ENCODE results near the gene SAV1.
"Not testable (repeated sequence)": the region's sequence is repeated elsewhere in the genome, so short reads cannot be mapped to it uniquely, and the experiment has no call there.

Gene SAV1

DNA sequence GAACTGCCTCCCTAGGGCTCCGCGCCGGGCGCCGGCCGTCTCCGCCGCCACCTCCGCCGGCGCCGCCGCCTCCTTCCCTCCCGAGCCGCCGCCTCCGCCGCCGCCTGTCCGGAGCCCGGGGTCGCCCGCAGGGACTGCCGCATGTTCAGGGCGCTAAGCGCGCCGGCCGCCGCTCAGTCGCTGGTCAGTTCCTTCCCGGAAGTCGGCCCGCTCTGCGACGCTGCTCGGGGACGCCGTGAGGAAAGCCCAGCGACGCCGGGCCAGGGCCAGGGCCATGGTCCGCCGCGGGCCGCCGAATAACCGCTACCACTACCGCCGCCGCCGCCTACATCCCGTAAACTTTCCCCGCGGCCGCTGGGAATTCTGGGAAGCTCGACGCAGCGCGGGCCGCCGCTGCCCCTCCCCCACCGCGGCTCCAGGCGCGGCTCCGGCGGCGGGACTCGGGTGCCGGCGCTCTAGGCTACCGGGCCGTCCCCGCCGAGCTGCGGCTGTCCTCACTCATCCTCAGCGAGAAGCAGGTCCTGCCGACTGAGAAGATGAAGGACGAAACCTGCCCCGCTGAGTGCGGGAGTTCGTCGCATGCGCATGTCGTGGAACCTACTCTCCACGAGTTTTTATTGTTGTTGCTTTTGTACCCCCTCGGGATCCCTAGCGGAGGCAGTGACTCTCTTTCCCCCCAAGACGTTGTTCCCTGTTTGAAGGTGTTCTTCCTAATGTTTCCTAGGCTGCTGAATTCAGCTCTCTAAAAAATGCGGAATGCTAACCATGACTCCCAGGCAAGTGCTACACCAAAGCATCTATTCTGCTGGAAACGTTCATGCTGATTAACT, at the start of gene SAV1:
Gene SAV1 (minus strand): TSS at position 311 of the 830 bp plus-strand sequence. CDS start 339 bp downstream, outside the sequence.
- peak; percentile 82 for DNase-seq

DNA sequence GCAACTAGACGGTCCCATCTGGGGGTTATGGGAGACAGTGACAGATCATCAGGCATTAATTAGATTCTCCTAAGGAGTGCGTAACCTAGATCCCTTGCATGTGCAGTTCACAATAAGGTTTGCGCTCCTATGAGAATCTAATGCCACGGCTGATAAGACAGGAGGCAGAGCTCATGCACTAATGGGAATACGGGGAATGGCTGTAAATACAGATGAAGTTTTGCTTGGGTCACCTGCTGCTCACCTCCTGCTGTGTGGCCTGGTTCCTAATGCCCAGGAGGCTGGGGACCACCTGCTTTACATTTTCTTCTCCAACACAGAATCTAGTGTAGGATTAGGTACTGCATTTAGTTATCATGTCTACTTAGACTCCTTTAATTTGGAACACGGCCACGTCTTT, 49.7 kb upstream of the SAV1 start:
- no peak for DNase-seq

DNA sequence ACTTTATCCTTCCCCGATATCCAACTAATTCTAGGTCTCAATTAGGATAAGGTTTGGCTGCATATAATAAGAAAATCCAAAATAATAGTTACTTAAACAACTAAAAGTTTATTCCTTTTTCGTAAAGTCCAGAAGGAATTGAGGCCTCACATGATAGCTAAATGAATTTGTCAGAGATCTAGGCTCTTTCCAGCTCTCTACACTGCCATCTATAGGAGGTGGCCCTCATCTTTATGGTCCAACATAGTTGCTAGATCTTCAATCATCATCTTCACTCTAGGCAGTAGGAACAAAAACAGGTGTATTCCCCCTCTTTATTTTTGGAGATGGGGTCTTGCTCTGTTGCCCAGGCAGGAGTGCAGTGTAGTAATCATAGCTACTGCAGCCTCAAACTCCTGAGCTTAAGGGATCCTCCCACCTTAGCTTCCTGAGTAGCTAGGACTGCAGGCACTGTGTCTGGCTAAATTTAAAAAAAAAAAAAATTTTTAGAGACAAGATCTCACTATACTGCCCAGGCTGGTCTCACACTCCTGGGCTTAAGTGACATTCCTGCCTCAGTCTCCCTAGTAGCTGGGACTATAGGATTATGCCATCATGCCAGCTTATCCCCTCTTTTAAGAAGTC, 46.5 kb upstream of the SAV1 start:
- no peak for DNase-seq

DNA sequence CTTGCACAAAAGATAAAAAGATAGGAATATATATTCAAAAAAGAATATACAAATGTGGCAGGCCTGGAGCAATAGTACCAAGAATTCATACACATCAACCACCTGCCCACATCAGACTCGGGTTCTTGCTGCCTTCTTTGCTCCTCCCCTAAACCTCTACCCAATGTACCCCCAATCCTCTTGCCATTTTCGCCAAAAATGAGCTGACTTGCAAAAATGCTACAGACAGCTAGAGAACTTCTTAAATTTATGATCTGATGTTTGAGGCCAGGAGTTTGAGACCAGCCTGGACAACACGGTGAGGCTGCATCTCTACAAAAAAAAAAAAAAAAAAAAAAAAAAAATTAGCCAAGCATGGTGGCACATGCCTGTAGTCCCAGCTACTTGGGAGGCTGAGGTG, 42.9 kb upstream of the SAV1 start:
- no peak for DNase-seq

DNA sequence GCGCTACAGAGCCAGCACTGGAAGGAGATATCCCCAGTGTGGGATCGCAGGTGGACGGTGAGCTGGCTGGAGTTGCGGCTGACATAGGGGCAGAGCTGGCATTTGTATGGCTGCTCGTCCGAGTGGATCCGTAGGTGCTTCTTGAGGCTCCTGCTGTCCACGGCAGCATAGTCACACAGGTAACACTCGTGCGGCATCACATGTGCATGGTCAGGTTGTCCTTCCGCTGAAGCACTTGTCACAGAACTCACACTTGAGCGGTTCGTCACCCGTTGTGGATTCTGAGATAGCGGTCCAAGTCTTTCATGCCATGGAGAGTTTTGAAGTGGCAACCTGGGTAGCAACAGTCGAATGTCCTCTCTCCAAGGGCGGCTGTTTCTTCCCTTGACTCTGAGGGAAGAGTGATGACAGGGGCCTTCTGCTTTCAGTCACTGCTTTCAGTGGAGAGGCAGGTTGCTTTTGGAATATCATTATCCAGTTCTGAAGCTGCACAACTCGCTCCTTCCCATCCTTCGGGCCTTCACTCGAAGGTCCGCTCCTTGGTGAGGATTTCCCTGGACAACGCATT, 37.0 kb upstream of the SAV1 start:
- DNase-seq, result no peak

DNA sequence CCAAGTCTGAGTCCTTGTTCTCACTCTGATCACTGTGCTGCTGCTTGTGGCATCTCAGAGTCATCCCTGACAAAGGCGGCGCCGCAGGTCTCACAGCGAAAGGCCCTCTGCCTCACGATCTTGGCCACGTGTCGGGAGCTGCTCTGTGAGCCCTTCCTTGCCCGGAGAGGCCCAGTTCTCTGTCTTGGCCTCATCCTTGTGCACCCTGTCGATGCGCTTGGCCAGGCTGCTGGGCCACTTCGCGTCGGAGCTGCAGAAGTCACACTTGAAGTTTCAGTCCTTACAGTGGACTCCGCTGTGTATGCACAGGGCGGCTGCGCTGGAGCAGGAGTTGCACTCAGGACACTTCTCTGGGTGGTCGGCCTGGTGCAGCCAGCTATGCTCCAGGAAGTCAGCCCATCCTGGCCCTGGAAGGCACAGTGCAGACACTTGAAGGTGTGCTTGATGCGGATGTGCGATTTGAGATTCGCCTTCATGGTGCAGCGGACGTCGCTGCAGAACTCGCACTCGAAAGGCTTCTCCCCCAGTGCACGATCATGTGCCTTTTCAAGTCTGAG, 36.4 kb upstream of the SAV1 start:
- DNase-seq, result no peak

DNA sequence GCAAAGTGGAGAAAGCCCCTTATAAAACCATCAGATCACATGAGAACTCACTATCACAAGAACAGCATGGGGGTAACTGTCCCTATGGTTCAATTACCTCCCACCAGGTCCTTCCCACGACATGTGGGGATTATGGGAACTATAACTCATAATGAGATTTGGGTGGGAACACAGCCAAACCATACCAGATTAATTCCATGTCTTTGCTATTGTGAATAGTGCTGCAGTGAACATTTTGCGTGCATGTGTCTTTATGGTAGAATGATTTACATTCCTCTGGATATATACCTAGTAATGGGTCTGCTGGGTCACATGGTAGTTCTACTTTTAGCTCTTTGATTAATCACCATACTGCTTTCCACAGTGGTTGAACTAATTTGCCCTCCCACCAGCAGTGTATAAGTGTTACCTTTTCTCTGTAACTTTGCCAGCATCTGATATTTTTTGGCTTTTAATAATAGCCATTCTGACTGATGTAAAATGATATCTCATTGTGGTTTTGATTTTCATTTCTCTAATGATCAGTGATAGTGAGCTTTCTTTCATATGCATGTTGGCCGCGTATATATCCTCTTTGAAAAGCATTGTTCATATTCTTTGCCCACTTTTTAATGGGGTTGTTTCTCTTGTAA, 29.7 kb upstream of the SAV1 start:
- DNase-seq, result no peak

DNA sequence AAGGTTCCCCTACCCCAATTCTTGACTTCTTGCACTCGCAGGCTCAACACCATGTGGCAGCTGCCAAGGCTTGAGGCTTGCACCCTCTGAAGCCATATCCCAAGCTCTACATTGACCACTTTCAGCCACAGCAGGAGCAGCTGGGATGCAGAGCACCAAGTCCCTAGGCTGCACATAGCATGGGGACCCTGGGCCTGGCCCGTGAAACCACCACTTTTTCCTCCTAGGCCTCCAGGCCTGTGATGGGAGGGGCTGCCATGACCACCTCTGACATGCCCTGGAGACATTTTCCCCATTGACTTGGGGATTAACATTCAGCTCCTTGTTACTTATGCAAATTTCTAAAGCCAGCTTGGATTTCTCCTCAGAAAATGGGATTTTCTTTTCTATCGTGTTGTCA, 26.2 kb upstream of the SAV1 start:
- not testable (repeated sequence) for DNase-seq

DNA sequence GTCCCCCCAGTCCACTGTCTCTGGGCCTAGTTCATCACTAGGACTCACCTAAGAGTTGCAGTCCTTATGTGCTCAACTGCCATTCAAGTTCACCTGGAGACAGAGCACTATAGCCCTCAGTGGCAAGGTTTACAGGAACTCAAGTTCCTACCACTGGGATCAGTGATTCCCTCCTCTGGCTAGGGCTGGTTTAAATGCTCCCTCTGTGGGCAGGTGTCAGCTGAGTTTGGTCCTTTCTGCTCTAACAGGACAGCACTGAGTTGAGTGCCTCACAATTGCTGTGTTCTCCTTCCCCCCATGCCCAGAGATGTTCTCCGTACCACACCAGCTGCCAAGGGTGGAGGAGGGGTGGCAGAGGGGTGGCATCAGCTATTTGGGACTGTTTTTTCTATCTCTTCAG, 20.8 kb upstream of the SAV1 start:
- DNase-seq, result no peak

DNA sequence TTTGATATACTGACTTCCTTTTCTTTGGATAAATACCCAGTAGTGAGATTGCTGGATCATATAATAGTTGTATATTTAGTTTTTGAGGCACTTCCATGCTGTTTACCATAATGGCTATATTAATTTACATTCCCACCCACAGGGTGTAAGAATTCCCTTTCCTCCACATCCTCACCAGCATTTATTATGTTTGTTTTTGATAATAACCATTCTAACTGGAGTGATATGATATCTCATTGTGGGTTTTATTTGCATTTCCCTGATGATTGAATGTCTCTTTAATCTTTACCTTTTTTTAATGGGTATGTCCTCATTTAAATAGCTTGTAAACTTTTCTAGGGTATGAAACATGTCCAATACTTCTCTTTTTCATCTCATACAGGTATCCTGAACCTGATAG, 11.6 kb upstream of the SAV1 start:
- no peak for DNase-seq

DNA sequence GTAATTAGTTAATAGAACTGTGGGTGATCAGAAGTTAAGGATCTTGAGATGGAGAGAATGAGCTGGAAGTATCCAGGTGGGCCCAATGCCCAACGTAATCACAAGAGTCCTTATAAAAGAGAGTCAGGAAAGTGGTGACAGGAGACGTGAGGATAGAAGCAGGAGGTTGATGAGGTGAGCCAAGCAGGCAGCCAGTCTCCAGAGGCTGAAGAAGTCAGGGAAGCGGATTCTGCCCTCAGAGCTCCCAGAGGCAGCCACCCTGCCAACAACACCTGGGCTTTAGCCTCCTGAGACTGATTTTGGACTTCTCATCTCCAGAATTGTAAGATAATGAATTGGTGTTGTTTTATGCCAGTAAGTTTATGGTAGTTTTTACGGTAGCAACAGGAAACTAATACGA, 10.1 kb upstream of the SAV1 start:
- DNase-seq, result no peak

DNA sequence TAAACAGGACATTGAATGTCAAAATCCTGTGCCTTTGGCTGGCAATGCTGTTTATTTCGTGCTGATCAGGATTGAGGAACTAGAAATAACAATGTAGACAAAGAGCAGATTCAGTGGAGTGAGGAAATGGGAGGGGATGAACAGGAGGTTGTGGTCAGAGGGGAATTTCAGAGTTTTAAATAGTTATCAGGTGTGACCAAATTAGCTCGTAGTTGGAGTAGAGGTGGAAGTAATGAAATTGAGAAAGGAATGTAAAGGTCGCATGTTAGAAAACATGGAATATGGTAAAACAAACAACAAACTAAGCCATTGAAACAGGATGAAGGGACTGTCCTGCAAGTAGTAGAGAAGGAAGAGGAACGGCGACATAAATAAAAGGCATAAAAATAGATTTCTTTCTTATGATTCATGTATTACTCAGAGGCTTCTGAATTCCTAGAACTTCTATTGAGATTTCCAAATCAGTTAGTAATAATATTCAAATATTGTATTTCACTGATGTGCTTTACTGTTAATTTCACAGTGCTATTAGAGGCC, 9.5 kb upstream of the SAV1 start:
- DNase-seq, result no peak

DNA sequence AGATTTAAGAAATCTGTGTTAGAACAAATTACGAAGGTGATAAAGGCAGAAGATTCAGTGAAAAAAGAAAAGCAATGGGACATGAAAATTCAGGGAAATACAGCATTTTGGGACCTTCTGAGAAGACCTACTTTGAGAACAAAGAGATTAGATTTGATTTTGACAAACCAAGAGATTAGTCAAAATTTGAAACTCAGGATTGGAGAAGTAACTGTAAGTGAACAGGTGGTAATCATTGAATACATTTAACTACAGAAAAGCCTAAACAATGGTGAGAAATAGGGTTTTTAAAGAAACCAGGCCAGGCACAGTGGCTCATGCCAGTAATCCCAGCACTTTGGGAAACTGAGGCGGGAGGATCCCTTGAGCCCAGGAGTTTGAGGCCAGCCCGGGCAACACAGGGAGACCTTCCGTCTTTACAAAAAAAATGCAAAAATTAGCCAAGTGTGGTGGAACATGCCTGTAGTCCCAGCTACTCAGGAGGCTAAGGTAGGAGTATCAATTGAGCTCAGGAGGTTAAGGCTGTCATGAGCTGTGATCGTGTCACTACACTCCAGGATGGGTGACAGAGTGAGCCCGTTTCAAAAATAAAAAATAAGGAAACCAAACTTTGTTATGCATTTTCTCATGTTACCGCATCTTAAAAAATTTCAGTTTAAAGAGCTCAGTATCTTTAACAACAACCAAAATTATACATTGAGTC, 8.9 kb upstream of the SAV1 start:
- no peak for DNase-seq

DNA sequence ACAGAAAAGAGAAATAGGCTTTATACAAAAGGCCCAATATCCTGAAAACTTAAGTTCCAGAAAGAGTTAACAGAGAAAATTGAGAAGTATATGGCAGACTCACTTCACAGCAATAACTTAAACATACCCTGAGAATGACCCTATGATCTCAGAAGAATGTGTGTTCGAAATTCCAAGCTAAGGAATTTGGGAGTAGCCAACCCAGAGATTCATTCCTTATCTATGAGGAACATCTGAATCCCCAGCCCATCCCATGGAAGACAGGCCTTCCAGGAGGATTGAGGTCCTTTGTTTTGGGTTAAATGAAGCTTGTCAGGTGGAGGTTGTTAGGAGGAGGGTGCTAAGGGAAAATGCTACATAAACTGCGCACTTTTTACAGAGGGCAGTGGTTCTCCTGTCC, 7.5 kb upstream of the SAV1 start:
- DNase-seq, result no peak

DNA sequence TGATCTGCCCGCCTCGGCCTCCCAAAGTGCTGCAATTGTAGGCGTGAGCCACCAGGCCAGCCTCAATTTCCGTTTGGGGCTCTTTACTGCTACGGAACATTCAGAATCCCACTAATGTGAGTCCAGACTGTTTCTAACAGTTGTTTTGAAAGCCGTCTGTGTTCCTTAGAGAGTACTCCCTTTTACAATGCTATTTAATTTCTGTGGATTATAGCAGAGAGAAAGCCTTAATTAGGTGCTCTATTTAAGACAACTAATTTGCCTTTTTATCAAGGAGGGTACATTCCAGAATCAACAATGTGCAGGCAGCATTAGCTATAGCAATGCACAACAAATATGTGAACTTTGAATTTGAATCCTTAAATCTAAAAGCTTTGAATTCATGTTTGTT, 2.8 kb upstream of the SAV1 start:
- no peak for DNase-seq

DNA sequence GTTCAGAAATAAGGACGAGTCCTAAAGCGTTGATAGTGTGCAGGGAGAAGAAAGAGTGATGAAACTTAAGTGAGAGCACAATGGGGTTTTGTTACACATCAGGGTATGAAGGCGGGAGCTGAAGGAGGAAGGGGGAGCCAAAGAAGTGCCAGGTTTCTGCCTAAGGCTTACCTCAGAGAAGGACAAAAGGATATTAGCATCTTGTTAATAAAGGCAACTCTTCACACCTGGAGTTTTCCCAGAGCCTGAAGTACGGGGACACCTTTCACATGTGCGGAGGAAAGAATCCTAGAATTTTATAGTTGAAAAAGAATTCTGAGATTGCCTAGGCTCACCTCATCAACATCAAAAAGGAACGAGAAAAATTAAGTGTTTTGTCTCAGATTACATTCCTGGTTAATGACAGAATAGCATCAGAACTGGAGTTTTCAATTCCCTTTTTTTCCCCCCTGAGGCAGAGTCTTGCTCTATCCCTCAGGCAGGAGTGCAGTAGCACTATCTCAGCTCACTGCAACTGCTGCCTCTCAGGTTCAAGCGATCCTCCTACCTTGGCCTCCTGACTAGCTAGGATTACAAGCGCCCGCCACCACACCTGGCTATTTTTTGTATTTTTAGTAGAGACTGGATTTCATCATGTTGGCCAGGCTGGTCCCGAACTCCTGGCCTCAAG, 2.2 kb upstream of the SAV1 start:
- no peak for DNase-seq

DNA sequence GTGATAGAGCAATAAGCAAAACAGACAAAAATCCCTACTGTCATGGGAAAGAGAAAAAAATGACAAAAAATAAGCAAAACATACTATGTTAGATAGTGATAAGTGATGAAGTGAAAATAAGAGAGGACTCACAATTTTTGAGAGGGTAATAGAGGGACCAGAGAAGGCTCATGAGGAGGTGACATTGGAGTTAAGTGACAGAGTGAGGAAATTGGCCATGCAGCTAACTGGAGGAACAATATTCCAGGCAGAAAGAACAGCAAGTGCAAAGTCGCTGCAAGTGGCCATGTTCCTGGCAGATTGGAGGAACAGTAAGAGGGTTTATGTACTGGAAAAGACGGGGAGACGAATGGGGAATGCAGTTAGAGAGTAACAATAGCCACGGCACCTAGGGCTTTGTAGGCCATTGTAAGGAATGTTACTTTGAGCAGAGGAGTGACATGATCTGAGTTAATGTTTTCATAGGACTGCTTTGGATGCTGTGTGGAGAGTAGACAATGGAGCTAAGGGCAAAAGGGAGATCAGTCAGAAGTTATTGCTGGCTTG, 1.4 kb upstream of the SAV1 start:
- peak; percentile 14 for DNase-seq

DNA sequence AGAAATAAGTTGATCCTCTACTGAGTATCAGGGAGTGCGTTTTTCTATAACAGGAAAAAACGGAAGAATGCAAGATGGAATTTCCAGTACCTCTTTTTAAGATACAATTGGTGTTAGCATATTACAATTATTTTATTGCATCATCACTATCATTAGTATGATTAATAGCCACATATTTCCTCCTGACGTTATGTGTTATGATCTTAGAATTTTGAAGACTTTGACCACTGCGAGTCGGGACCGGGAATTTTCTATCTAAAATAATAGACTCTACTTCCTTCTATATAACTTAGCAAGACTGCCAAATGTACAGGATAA, 679 bp upstream of the SAV1 start:
- DNase-seq, result no peak

DNA sequence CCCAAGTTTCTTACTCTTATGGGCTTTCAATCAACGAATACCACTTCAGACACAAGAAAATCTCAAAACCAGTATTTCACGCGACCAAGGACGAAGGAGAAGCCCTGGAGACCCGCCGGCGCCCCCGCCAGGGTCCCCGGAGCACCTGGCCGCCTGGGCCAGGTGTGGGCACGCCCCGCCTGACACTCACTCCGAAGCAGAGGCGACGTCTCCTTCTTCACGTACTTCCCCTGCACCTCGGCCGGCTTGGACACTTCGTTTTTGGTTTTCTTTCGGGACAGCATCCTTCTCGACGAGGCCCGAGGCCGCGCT, 466 bp downstream of the SAV1 start:
- no peak for DNase-seq

DNA sequence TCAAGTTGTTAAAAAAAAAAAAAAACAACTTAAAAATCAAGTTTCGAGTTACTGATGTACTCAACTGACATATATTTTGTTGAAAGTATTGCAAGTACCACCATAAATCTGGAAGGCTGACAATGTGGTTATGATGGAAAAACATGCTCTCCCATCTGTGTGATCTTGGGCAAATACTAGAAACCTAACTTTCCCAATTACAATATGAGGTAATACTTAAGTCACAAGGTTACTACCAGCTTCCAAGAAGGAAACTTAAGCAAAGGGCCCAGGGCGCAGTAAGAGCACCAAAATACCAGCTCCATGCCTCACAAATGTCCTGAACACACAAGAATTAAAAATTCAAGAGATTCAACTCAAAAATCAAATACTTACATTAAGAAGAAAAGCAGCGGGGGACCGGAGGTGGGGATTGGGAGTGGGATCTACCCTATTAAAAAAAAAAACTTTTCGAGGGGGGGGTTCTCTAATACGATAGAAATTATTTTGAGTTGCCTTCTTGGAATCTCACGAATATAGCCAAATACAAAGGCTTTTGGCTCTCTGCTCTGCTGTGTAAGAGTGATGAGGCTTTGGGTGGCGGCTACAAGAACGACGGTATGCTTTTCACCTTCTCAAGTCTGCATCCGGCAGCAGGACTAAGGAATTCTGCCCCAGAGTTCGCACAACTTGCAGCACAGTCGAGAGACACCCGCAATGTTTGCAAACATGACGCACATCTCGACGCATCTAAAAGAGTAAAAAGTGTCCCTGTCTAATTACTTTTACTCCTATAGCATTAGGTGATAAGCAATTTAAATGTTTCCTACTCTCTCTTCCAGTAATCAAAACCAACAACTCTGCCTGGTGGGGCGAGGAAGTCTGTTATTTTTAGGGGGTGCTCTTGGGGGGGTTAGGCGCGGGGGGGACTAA, 1.1 kb downstream of the SAV1 start:
- DNase-seq, result no peak

DNA sequence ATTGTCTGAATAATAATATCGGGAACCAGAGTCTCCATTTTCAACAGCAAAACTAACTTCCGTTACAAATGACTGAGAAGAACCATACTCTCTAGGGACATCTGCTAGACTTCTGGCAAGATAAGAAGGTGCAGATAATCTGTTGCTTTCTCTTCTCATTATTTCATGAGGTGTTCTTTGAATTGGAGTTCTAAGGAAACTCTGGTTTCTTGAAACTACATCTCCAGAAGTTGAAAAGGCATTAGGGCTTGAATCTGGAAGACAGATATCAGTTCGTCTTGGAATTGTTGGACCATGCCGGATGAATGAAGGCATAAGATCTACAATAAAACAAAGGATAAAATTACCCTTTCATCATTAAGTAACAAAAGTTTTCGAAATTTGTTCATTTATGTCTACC, 2.8 kb downstream of the SAV1 start:
- DNase-seq, result not testable (repeated sequence)
